ENCODE data around the gene RIMS1.

Gene RIMS1

DNA sequence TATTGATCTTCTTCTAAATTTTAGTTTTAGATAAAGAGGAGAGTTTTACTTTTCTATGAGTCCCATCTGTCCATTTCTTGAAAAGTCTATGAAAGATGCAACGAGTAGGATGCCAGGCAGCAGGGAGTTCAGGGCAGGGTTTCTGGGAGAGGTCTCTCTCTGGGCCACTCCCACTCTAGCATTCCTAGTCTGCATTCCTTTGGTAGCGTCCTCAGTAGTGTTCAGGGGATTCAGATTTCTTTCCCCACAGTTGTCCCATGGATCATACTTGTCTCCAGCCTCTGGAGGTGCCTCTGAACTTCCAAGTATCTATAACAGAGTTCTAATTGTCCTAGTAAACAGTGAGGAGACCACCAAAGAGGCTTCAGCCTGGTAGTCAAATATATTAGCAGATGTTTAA is 225.3 kb downstream of the RIMS1 start:
- DNase-seq: no peak

DNA sequence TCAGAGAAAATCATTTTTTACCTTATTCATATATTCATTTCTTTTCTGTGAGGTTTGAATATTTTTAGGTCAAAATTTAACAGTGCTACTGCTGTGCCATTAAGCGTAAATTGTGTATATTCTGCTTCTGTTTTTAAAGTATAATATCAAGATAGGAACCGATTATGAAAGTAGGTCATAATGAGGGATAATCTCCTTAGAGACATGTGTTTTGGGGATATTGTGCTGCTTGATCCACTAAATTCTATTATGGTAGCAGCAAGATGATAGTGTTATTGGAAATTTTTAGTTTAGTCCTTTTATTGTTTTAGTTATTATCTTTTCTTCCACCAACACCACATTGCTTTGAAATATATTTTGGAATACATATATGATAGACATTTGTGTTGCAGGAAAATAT is 244.0 kb downstream of the RIMS1 start:
- DNase-seq: no peak

DNA sequence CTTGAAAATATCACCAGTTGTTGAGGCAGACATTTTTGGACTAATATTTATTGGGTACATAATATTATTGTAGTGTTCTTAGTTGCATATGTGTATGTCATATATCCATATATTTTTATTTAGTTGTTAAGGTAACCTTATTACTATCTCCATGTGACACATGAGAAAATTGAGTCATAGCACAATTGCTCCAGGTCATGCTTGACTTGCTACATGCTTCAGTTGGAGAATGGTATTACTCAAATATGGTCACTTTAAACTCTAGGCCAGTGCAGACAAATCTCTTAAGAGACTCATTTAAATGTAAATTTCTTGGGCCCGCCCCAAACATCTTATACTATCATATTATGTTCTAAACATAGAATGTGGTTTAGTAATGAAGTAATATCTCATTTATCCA is 246.1 kb downstream of the RIMS1 start:
- no peak for DNase-seq

- DNase-seq: no peak
Observed at GRCh38 chr6:72132851-72133250, 246.5 kb downstream of the RIMS1 start.

DNA sequence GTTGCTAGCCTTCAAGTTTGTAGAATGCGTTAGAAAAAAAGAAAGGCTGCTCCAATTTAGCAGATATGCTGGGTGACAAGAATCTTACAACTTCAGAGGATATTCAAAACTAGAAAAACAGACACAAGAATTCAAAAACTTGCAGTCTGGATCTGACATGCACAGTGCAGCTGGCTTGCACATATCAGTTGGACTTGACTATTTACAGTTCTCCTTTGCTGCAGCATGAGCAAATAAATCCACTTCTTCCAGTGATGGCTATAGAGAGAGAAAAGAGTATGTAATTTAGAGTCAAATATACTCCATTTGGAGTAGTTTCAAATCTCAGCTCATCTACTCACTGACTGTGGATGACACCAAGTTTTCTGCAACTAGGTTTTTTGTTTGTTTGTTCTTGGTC is 247.0 kb downstream of the RIMS1 start:
- DNase-seq: no peak

DNA sequence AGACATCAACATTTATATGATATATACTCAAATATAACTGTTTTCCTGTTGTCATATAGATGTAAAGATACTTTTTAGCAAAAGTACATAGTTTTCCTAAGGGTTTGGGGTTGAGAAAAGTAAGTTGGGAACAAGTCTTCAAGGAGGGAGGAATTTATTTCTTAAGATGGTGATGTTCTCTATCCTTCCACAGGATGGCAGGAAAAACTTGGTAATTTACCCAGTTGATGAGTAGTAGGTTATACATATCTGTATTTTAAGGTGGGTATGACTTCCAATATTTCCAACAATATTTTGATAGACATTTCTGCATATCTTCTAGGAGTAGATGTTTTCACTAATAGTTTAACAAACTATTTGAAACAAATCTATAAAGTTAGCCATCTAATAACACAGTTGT is 254.4 kb downstream of the RIMS1 start:
- no peak for DNase-seq

GRCh38 chr6:72149715-72150114 is 263.4 kb downstream of the RIMS1 start:
- no peak for DNase-seq

DNA sequence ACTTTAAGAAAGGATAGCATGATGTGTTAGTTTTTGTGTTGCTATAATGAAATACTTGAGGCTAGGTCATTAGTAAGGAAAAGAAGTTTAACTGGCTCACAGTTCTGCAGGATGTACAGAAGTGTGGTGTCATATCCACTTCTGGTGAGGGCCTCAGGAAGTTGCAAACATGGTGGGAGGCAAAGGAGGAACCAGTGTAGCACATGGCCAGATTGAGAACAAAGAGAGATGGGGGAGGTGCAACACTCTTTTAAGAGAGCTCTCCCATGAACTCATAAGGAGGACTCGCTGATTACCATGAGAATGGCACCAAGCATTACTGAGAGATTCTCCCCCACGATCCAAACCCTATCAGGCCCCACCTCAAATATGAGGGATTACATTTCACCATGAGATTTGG is 265.4 kb downstream of the RIMS1 start:
- DNase-seq: no peak

- DNase-seq: no peak
Observed at GRCh38 chr6:72175916-72176315, 289.6 kb downstream of the RIMS1 start.

GRCh38 chr6:72182337-72183246 is 296.2 kb downstream of the RIMS1 start:
- DNase-seq: no peak

- no peak for DNase-seq
Observed at GRCh38 chr6:72203983-72204382, 317.6 kb downstream of the RIMS1 start.

DNA sequence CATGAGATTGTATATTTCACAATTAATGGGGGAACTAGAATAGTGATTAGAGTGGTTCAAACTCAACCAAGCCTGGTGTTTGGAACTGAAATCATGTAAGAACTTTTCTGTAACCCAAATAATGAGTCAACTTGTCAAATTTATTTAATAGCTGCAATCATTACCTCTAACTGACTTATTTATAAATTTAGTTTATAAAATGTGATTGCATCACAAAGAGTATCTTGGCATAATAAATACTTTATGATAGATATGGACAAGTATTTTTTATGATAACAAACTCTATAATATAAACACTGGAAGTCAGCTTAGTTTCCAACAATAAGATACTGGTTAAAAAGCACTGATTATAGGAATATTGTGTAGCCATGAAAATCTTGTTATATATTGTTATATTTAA is 319.1 kb downstream of the RIMS1 start:
- DNase-seq: no peak

- no peak for DNase-seq
Observed at GRCh38 chr6:72206606-72207005, 320.3 kb downstream of the RIMS1 start.

DNA sequence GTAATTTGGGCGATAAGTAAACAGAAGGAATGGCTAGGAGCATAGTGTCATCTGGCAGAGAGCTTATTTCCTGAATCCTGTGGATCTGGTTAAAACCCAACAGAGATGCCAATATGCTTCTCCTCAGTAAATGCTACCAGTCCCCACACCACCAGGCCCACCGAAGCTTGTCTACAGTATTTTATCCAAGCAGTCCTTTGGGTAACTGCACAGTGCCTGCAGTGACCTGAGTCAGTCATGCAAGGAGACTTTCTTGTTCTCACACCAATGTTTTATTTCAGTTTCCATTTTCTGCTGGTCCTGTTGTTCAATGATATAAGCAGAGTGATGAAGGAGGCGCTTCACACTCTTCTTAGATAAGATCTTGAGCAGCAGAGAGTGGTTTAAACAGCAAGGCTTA is 326.3 kb downstream of the RIMS1 start:
- peak in 1 of 2 experiments; percentile 11 for DNase-seq

DNA sequence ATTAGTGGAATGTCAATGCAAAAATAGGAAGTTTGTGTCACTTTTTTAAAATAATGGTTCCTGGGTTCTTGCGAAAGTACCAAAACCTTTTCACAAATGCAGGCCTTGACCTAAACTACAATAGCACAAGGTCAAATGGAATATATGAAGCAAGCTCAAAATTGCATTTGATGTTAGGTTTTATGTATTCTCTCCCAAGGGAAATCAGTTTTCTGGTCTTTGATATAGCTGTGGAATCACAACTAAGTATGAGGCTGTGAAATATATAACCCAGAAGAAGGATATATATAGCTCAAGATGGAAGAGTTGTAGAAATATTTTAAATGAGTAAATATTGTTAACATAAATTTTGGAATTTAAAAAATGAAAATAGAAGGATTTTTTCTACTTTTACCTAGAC is 327.3 kb downstream of the RIMS1 start:
- DNase-seq: no peak

DNA sequence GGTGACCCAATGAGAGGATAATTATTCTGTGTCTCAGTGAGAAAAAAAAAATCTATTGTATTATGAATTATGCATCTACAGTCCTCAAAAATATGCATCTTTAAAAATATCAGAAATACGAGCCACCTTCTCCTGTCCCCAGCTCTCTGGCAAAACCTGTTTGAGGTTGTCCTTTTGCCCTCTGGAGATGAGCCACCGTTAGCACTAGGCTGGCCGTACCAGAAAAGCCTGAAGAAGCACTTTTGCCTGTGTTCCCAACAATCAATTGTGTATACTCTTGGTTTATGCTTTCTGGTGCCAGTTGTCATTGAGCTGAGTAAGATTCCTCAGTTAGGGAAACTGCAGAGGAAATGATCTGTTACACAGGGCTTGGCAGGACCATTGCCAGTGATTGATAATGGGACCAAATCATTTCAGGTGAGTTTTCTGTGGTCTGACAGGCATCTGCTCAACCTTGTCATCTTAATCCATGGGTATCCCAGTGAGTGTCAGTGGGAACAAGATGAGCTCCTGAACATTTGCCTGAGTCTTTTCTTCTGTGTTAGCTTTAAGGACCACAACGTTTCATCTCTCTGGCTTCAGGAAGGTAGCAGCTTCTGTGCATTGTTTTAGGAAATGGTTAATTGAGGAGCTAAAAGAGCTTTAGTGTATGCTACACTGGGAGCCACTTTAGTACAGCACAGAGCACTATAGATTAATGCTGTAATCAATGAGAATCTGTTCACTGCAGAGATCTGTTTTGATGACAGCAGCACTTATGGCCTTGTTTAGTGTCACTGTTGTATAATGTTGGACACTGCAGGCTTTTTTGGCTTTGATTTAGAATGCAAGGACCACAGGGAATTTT is 330.1 kb downstream of the RIMS1 start:
- DNase-seq: no peak

- DNase-seq: no peak
Observed at GRCh38 chr6:72217626-72218025, 331.3 kb downstream of the RIMS1 start.

DNA sequence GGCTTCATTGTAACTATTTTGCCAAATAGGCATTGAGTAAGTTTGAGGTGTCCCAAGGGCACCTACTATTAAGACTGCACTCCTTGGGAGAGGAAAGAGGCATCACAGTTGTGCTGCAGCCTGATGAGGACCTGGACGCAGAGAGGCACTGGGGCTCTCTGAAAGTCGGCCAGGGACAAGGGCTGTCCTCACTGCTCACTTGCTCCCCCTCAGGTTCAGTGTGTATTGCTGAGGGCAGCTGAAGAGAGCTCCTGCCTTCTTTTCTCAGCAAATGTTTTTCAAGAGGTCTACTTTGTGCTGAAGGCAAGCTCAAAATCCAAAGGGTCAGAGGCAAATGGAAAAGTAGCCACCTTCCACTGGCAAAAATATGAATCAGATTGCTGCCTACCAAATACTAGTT is 331.8 kb downstream of the RIMS1 start:
- DNase-seq: peak; percentile 14 to 53

GRCh38 chr6:72219536-72219935 is 333.2 kb downstream of the RIMS1 start:
- no peak for DNase-seq

GRCh38 chr6:72238021-72238420 is 351.7 kb downstream of the RIMS1 start:
- DNase-seq: no peak

DNA sequence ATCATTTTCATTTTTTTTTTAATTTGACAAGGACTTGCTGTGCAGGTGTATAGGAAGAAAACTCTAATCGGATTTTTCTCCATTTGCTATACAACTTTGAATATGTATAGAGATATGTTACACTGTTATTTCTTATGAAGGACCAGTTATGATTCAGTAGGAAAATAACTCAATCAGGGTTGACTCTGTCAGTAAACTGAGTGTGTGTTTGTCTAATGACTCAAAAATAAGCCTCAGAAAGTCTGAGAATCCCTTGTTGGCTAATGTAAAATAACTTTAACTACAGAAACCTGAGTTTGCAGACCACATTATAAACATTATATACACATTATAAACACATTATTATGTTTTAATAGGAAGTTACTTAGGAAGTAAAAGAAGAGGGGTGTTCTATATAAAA is 352.6 kb downstream of the RIMS1 start:
- no peak for DNase-seq

DNA sequence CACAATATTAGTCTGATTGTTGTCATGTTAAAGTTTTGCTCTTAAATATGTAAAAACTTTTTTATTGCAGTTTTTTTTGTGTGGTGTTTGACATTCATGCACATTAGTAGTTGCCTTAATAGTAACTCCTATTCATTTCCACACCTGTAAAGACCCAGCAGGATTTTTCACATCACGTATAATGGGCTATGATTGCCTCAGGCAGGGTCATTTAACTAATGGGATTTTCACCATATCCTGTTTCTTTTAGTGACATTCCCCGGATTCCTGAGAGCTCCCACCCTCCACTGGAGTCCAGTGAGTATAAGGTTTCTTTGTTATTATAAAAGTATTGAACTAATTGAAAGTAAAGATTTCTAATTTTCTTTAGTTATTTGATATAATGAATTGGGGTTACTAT is 359.2 kb downstream of the RIMS1 start:
- DNase-seq: no peak

- no peak for DNase-seq
Observed at GRCh38 chr6:72246926-72247325, 360.6 kb downstream of the RIMS1 start.

DNA sequence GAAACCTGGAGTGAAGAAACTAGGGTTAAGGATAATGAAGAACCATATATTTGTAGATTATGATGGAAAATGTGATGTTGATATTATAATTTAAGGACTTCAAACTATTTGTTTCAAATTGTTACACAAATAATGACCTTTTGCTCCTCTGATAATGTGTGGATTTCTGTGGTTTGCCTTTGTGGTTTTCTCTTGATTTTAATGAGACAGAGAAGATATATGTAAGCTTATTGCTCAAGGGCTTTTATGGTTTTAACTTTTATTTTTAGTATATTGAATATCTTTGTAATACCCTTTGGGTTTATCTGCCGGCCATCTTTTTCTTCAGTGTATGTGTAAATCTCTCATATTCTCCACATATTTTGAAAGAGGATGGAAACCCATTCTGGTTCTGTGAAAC is 362.3 kb downstream of the RIMS1 start:
- no peak for DNase-seq

Measured in NCI-H446 (cell line).